ENCODE results near the gene FMNL3. TPM values are rescaled to one million over a fixed set of nuclear protein-coding genes. Genes with fewer than 3 reads are reported as not detected.

The FMNL3 gene
- total RNA-seq, 1 donor from 2014 or later, result 17.3 TPM

DNA sequence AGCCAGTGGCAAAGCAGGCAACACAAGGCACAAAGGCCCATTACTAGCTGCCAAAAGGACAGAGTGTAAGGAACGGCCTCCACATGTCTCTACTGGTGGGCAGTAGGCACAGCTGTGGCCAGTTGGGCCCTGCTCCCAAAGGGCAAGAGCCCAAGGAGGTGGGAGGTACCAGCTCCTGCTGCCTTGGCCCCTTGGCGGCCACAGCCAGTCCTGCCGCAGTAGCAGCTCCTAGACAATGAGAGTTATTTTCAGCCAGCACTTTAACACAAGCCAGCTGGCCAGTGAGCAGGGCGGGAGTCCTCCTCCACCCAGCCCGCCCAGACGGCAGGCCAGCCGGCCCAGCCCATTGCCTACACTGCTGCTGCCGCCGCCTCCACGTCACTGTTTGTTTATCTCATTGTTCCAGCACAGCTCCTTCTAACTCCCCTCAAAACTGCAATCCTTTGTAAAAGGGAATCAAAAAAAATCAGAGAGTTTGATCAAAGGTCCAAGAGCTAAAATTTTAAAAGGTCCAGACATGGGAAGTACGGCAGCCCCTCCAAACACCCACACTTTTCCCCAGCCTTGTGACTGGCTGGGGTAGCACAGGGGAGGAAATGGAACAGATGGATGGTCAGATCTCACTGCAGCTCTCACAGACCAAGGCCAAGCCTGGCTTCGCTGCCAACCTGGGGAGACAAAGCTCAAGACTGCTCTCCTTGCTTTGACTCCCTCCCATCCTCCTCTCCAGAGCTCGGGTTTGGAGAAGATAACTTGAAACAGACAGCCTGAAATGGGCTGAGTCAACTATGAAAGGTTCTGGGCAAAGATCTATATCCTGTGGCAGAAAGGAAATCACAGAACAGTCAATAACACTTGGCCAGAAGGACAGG is 33.5 kb downstream of the FMNL3 start:
- Histone ChIP-seq H4K20me1 (ENCODE audit: low read depth) (peaks cover 8% of the 10 kb centered on the region), H3K9me3 (ENCODE audit: low read depth) (no peaks in the 10 kb centered on the region), H3K27me3 (no peaks in the 10 kb centered on the region), H3K4me3 (no peak overlapping the region), H3K27ac (peak overlapping the region; percentile 2), H2AFZ (replicated peaks) (no peak overlapping the region), H3K9ac (no peak overlapping the region), H3K79me2 (ENCODE audit: low read depth) (no peaks in the 10 kb centered on the region), H3F3A (ENCODE audit: low read depth) (peaks cover 3% of the 10 kb centered on the region), H3K4me1 (peaks cover 26% of the 10 kb centered on the region), H3K36me3 (no peaks in the 10 kb centered on the region), H3K4me2 (peak overlapping the region; percentile 1)
- peak; percentile 93 for DNase-seq (ENCODE audit: low spot score)
- TF ChIP-seq EZH2 (IDR thresholded peaks at IDR 0.05), result no peak
- peak; percentile 24 for TF ChIP-seq CTCF (IDR thresholded peaks at IDR 0.05)
- peaks cover 32% of the 10 kb centered on the region for H3K4me1 Mint-ChIP-seq
- H3K4me3 Mint-ChIP-seq, result peak overlapping the region; percentile 9
- peak overlapping the region; percentile 47 for H3K27ac Mint-ChIP-seq
- no peaks in the 10 kb centered on the region for H3K27me3 Mint-ChIP-seq (ENCODE audit: insufficient read depth, low read depth)
- peaks cover 4% of the 10 kb centered on the region for H3K36me3 Mint-ChIP-seq
- no peaks in the 10 kb centered on the region for H3K9me3 Mint-ChIP-seq

DNA sequence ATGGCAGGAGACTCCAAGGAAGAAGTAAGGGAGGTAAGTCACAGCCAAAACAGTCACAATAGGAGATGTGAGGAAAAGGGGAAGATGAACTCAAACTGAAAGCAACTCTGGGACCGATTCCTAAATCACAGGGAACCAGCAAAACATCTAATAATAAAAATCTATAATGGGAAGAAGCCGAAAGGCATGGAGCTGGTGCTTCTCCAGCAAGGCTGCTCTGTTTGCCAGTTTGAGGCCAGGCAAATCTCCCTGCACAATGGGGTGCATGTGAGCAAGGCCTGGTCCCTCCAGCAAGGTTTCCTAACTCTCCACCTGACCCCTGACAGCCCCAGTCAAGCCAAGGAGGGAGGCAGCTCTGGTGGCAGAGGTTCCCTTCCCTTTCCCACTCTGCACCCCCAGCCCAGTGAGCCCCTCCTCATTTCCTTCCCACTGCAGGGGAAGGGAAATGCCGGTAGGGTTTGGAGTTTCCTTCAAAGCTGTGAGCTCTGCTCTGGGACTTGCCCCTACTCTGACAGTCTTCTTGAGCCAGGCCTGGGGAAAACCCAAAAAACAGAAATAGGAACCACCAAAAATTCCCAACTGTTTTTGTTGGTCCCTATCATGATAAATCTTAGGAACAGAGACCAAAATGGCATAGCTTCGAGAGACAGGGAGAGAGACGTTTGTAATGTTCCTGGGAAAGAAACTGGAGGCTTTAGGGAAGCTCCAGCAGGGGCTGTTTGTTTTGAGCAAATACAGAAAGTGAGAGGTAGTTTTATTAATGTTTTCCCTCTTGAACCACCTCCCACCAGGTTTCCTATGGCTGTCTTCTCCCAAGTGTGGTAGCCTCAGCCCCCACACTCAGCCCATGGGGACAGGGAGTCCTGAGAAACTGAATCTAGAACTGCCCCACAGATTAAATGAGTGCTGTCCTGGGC is 34.6 kb downstream of the FMNL3 start:
- Mint-ChIP-seq H3K9me3 (no peaks in the 10 kb centered on the region), H3K36me3 (peaks cover 4% of the 10 kb centered on the region), H3K4me1 (peaks cover 32% of the 10 kb centered on the region), H3K27me3 (ENCODE audit: insufficient read depth, low read depth) (no peaks in the 10 kb centered on the region), H3K27ac (peak overlapping the region; percentile 11), H3K4me3 (no peak overlapping the region)
- Histone ChIP-seq H3K79me2 (ENCODE audit: low read depth) (no peaks in the 10 kb centered on the region), H3K9ac (no peak overlapping the region), H3K36me3 (no peaks in the 10 kb centered on the region), H2AFZ (replicated peaks) (no peak overlapping the region), H3K27ac (peak overlapping the region; percentile 2), H4K20me1 (ENCODE audit: low read depth) (peaks cover 8% of the 10 kb centered on the region), H3F3A (ENCODE audit: low read depth) (peaks cover 3% of the 10 kb centered on the region), H3K4me1 (peaks cover 26% of the 10 kb centered on the region), H3K27me3 (no peaks in the 10 kb centered on the region), H3K9me3 (ENCODE audit: low read depth) (no peaks in the 10 kb centered on the region), H3K4me3 (no peak overlapping the region), H3K4me2 (peak overlapping the region; percentile 1)
- no peak for DNase-seq (ENCODE audit: low spot score)
- TF ChIP-seq CTCF (IDR thresholded peaks at IDR 0.05), result no peak
- TF ChIP-seq EZH2 (IDR thresholded peaks at IDR 0.05), result no peak
- no peak for TF ChIP-seq EZH2phosphoT487 (IDR thresholded peaks at IDR 0.05)

GRCh38 chr12:49671031-49671765 is 36.0 kb downstream of the FMNL3 start:
- H3F3A ChIP-seq (ENCODE audit: low read depth), result peaks cover 3% of the 10 kb centered on the region
- no peak overlapping the region for H2AFZ ChIP-seq (replicated peaks)
- H3K4me3 ChIP-seq, result no peak overlapping the region
- no peak for DNase-seq (ENCODE audit: low spot score)
- H3K9me3 ChIP-seq (ENCODE audit: low read depth), result no peaks in the 10 kb centered on the region
- H3K36me3 ChIP-seq, result no peaks in the 10 kb centered on the region
- Mint-ChIP-seq H3K27me3 (ENCODE audit: insufficient read depth, low read depth) (no peaks in the 10 kb centered on the region), H3K9me3 (no peaks in the 10 kb centered on the region), H3K36me3 (peaks cover 4% of the 10 kb centered on the region), H3K4me1 (peaks cover 32% of the 10 kb centered on the region), H3K27ac (no peak overlapping the region), H3K4me3 (no peak overlapping the region)
- no peak overlapping the region for H3K9ac ChIP-seq
- H3K27ac ChIP-seq, result no peak overlapping the region
- no peak overlapping the region for H3K4me2 ChIP-seq
- H3K79me2 ChIP-seq (ENCODE audit: low read depth), result no peaks in the 10 kb centered on the region
- no peak for TF ChIP-seq CTCF (IDR thresholded peaks at IDR 0.05)
- no peak for TF ChIP-seq EZH2 (IDR thresholded peaks at IDR 0.05)
- TF ChIP-seq EZH2phosphoT487 (IDR thresholded peaks at IDR 0.05), result no peak
- H3K4me1 ChIP-seq, result peaks cover 26% of the 10 kb centered on the region
- H3K27me3 ChIP-seq, result no peaks in the 10 kb centered on the region
- peaks cover 8% of the 10 kb centered on the region for H4K20me1 ChIP-seq (ENCODE audit: low read depth)

All from neural progenitor cell (in vitro differentiated cells).